Prostate gland (tissue), 2 donors: ENCODE data around the gene UTP4.

Source experiments
- CTCF ChIP-seq, 4 experiments: fragments of 200-600 bp in 2 of 4; fragments of 450-650 bp in 2 of 4; sonication (generic) in 2 of 4; IDR thresholded peaks; 1 replicate in 3 of 4; 2 replicates in 1 of 4; pipeline ENCODE4 v1.5.1; 2016 to 2019; ENCODE audit warnings: antibody characterized with exemption in 4 of 4, mild to moderate bottlenecking in 2 of 4, moderate library complexity in 2 of 4
- POLR2A ChIP-seq: fragments of 450-650 bp; IDR thresholded peaks from one replicate; pipeline ENCODE4 v1.6.1; 2016; ENCODE audit warnings: antibody characterized with exemption, mild to moderate bottlenecking
- POLR2AphosphoS5 ChIP-seq: sonication (generic); formaldehyde crosslinking; IDR thresholded peaks from one replicate; pipeline ENCODE4 v1.6.1; 2017; ENCODE audit warnings: antibody characterized with exemption

- no peak for TF ChIP-seq CTCF (IDR thresholded peaks at IDR 0.05)
- no peak for TF ChIP-seq POLR2A
- no peak for TF ChIP-seq POLR2AphosphoS5
Measured at GRCh38 chr16:69201291-69201690, 68.8 kb downstream of the UTP4 start.
